H1 (cell line): ENCODE results near the gene FIG4. TPM values are rescaled to one million over a fixed set of nuclear protein-coding genes. Genes with fewer than 3 reads are reported as not detected.

Experiments
- BCL11A ChIP-seq, 2 experiments: IDR thresholded peaks; one replicate each; pipeline ENCODE4 v1.6.1; 2011; ENCODE audit warnings: low read depth in 2 of 2, low read length in 2 of 2, mild to moderate bottlenecking in 2 of 2
- CBX5 ChIP-seq: fragments of 300-800, 300-1000 bp; sonication (generic); IDR thresholded peaks from 2 replicates; pipeline ENCODE4 v1.7.1; 2016; ENCODE audit warnings: antibody characterized with exemption, low read length, low read depth
- CBX8 ChIP-seq: fragments of 300-800, 300-1000 bp; sonication (generic); IDR thresholded peaks from 2 replicates; pipeline ENCODE4 v1.7.1; 2016; ENCODE audit warnings: low read depth, low read length, borderline replicate concordance
- CHD1 ChIP-seq: IDR thresholded peaks from 2 replicates; pipeline ENCODE4 v1.6.1; 2012; ENCODE audit warnings: low read depth, low read length, improper control_type of control experiment
- CHD2 ChIP-seq: IDR thresholded peaks from 2 replicates; pipeline ENCODE4 v1.6.1; 2012; ENCODE audit warnings: low read length, improper control_type of control experiment
- MAX ChIP-seq: IDR thresholded peaks from 2 replicates; pipeline ENCODE4 v1.6.1; 2012; ENCODE audit warnings: inconsistent platforms
- POLR2AphosphoS5 ChIP-seq: IDR thresholded peaks from 2 replicates; pipeline ENCODE4 v1.6.1; 2011; ENCODE audit warnings: low read depth, low read length
- TAF7 ChIP-seq: optimal IDR thresholded peaks from 2 replicates; pipeline ENCODE3; 2011; ENCODE audit warnings: low read depth, mild to moderate bottlenecking, inconsistent platforms, low read length, moderate library complexity, borderline replicate concordance
- TBP ChIP-seq: IDR thresholded peaks from 2 replicates; pipeline ENCODE4 v1.6.1; 2011; ENCODE audit warnings: low read depth, low read length, improper control_type of control experiment
- polyA plus RNA-seq, 7 experiments: library from polyadenylated mRNA; depleted of rRNA in 3 of 7; stranded (reverse) in 5 of 7; unstranded in 2 of 7; fragments of >200 nt in 5 of 7; fragments of 200-250 nt in 2 of 7; gene quantifications; 1 replicate in 5 of 7; 2 replicates in 1 of 7; 4 replicates in 1 of 7; pipeline versions ENCODE4 v1.2.1 to v1.2.3, GENCODE V29; 2011 to 2013; ENCODE audit warnings: missing spikeins in 2 of 7, mixed read lengths in 2 of 7
- total RNA-seq: library from RNA; stranded (reverse); fragmentation: NEBNext Ultra II Directional; extraction: Animal tissue kit (Norgen Biotek cat#: 25700); gene quantifications from 2 replicates; pipeline ENCODE4 v1.2.1, GENCODE V29; 2021
- TF ChIP-seq, protein P1 (sequence below): fragments of 300-600 bp; sonication (generic); IDR thresholded peaks from 2 replicates; pipeline ENCODE4 v1.7.1; 2012; ENCODE audit warnings: low read length, moderate library complexity, mild to moderate bottlenecking, inconsistent platforms; ENCODE audit not compliant: insufficient replicate concordance

Gene FIG4
- total and polyA plus RNA-seq, 2 of the 8 experiments (the other 6 are each of a cell fraction or from before 2014, with no cell fraction given) = 11.8 to 21.9 TPM

- TF ChIP-seq, protein P1, sequence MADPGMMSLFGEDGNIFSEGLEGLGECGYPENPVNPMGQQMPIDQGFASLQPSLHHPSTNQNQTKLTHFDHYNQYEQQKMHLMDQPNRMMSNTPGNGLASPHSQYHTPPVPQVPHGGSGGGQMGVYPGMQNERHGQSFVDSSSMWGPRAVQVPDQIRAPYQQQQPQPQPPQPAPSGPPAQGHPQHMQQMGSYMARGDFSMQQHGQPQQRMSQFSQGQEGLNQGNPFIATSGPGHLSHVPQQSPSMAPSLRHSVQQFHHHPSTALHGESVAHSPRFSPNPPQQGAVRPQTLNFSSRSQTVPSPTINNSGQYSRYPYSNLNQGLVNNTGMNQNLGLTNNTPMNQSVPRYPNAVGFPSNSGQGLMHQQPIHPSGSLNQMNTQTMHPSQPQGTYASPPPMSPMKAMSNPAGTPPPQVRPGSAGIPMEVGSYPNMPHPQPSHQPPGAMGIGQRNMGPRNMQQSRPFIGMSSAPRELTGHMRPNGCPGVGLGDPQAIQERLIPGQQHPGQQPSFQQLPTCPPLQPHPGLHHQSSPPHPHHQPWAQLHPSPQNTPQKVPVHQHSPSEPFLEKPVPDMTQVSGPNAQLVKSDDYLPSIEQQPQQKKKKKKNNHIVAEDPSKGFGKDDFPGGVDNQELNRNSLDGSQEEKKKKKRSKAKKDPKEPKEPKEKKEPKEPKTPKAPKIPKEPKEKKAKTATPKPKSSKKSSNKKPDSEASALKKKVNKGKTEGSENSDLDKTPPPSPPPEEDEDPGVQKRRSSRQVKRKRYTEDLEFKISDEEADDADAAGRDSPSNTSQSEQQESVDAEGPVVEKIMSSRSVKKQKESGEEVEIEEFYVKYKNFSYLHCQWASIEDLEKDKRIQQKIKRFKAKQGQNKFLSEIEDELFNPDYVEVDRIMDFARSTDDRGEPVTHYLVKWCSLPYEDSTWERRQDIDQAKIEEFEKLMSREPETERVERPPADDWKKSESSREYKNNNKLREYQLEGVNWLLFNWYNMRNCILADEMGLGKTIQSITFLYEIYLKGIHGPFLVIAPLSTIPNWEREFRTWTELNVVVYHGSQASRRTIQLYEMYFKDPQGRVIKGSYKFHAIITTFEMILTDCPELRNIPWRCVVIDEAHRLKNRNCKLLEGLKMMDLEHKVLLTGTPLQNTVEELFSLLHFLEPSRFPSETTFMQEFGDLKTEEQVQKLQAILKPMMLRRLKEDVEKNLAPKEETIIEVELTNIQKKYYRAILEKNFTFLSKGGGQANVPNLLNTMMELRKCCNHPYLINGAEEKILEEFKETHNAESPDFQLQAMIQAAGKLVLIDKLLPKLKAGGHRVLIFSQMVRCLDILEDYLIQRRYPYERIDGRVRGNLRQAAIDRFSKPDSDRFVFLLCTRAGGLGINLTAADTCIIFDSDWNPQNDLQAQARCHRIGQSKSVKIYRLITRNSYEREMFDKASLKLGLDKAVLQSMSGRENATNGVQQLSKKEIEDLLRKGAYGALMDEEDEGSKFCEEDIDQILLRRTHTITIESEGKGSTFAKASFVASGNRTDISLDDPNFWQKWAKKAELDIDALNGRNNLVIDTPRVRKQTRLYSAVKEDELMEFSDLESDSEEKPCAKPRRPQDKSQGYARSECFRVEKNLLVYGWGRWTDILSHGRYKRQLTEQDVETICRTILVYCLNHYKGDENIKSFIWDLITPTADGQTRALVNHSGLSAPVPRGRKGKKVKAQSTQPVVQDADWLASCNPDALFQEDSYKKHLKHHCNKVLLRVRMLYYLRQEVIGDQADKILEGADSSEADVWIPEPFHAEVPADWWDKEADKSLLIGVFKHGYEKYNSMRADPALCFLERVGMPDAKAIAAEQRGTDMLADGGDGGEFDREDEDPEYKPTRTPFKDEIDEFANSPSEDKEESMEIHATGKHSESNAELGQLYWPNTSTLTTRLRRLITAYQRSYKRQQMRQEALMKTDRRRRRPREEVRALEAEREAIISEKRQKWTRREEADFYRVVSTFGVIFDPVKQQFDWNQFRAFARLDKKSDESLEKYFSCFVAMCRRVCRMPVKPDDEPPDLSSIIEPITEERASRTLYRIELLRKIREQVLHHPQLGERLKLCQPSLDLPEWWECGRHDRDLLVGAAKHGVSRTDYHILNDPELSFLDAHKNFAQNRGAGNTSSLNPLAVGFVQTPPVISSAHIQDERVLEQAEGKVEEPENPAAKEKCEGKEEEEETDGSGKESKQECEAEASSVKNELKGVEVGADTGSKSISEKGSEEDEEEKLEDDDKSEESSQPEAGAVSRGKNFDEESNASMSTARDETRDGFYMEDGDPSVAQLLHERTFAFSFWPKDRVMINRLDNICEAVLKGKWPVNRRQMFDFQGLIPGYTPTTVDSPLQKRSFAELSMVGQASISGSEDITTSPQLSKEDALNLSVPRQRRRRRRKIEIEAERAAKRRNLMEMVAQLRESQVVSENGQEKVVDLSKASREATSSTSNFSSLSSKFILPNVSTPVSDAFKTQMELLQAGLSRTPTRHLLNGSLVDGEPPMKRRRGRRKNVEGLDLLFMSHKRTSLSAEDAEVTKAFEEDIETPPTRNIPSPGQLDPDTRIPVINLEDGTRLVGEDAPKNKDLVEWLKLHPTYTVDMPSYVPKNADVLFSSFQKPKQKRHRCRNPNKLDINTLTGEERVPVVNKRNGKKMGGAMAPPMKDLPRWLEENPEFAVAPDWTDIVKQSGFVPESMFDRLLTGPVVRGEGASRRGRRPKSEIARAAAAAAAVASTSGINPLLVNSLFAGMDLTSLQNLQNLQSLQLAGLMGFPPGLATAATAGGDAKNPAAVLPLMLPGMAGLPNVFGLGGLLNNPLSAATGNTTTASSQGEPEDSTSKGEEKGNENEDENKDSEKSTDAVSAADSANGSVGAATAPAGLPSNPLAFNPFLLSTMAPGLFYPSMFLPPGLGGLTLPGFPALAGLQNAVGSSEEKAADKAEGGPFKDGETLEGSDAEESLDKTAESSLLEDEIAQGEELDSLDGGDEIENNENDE = no peak
- TF ChIP-seq CHD1 (no peak), CHD2 (no peak), TBP (no peak), BCL11A (IDR thresholded peaks at IDR 0.05; ENCODE audit: low read depth in 2 of 2, low read length in 2 of 2) (no peak), MAX (no peak), CBX8 (no peak), POLR2AphosphoS5 (no peak), CBX5 (no peak), TAF7 (no peak)
Observed at GRCh38 chr6:109793021-109793420, 101.9 kb downstream of the FIG4 start (continued).
